BJ (cell line): ENCODE results near the gene SHMT2. TPM values are rescaled to one million over a fixed set of nuclear protein-coding genes. Genes with fewer than 3 reads are reported as not detected.

ENCODE experiments used
- CTCF ChIA-PET: fragments of 350-600 bp; formaldehyde crosslinking; extraction: SDS; loops from one replicate; lab custom pipeline; 2021; ENCODE audit warnings: antibody characterized with exemption, inconsistent platforms; lab: Yijun Ruan, JAX
- POLR2A ChIA-PET: fragments of 300-600 bp; sonication (Branson Sonifier 250); formaldehyde crosslinking; extraction: SDS; loops from one replicate; lab custom pipeline; 2021; ENCODE audit warnings: antibody characterized with exemption; lab: Charles Lee
- DNase-seq: peaks from one replicate; pipeline ENCODE4 v3.0.0-alpha.2; 2011; ENCODE audit warnings: low read depth
- H3K27me3 ChIP-seq: 2 replicates; pipeline ENCODE4 v1.6.0; 2011; ENCODE audit warnings: low read length; ENCODE audit not compliant: control insufficient read depth, insufficient read depth
- H3K36me3 ChIP-seq: 2 replicates; pipeline ENCODE4 v1.5.1; 2011; ENCODE audit warnings: low read length; ENCODE audit not compliant: control insufficient read depth, insufficient read depth
- H3K4me3 ChIP-seq: 2 replicates; pipeline ENCODE4 v1.5.1; 2011; ENCODE audit warnings: low read depth, mild to moderate bottlenecking, control low read depth, low read length
- polyA plus RNA-seq: library from polyadenylated mRNA; depleted of rRNA; stranded (reverse); fragments of >200 nt; gene quantifications from 2 replicates; pipeline ENCODE4 v1.2.3, GENCODE V29; 2011
- TF ChIP-seq, protein P1 (sequence below): IDR thresholded peaks from 2 replicates; pipeline ENCODE4 v1.5.1; 2011; ENCODE audit warnings: low read depth, mild to moderate bottlenecking, control low read depth, inconsistent platforms, low read length, moderate library complexity; ENCODE audit not compliant: insufficient read depth

SHMT2 gene
- polyA plus RNA-seq, 1 experiment, result 550 TPM

- Histone ChIP-seq H3K4me3 (no peak overlapping the region), H3K36me3 (peaks cover 94% of the 10 kb centered on the region), H3K27me3 (no peaks in the 10 kb centered on the region)
- TF ChIP-seq, protein P1, sequence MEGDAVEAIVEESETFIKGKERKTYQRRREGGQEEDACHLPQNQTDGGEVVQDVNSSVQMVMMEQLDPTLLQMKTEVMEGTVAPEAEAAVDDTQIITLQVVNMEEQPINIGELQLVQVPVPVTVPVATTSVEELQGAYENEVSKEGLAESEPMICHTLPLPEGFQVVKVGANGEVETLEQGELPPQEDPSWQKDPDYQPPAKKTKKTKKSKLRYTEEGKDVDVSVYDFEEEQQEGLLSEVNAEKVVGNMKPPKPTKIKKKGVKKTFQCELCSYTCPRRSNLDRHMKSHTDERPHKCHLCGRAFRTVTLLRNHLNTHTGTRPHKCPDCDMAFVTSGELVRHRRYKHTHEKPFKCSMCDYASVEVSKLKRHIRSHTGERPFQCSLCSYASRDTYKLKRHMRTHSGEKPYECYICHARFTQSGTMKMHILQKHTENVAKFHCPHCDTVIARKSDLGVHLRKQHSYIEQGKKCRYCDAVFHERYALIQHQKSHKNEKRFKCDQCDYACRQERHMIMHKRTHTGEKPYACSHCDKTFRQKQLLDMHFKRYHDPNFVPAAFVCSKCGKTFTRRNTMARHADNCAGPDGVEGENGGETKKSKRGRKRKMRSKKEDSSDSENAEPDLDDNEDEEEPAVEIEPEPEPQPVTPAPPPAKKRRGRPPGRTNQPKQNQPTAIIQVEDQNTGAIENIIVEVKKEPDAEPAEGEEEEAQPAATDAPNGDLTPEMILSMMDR, result no peak
- DNase-seq, result no peak
- ChIA-PET POLR2A (no interaction called here), CTCF (interaction anchor here (0.8 to 12.5 kb wide), 11 partner anchors 9 to 118 kb away, joined by 3 to 181 read pairs (median 6); partner anchors contain the start of gene LRP1)
Observed at GRCh38 chr12:57187222-57188089, 42.1 kb upstream of the SHMT2 start.

DNA sequence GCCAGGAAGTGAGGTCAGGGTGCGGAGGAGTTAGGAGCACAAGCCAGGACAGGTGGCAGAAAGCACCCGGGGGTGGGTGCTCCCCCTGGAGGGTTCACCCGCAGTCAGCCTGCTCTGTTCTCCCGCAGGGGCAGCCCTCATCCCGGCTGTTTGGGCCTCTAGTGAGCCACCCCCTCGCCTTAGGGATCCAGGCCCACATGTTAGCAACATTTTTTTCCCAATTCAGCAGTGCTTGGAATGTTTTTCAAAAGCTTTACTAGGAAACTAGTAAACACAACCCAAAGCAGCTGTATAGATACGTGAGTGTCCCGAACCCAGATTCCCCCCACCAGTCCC lies 41.5 kb upstream of the SHMT2 start:
- CTCF ChIA-PET, result interaction anchor here (0.8 to 12.5 kb wide), 8 partner anchors 9 to 76 kb away, joined by 3 to 181 read pairs (median 8); partner anchors contain the start of gene LRP1
- no peak overlapping the region for H3K4me3 ChIP-seq
- H3K36me3 ChIP-seq, result peaks cover 96% of the 10 kb centered on the region
- TF ChIP-seq, protein P1, result no peak
- H3K27me3 ChIP-seq, result no peaks in the 10 kb centered on the region
- DNase-seq, result no peak
- POLR2A ChIA-PET, result no interaction called here

- H3K4me3 ChIP-seq, result no peak overlapping the region
- DNase-seq, result no peak
- TF ChIP-seq, protein P1, result no peak
- H3K36me3 ChIP-seq, result peaks cover 96% of the 10 kb centered on the region
- H3K27me3 ChIP-seq, result no peaks in the 10 kb centered on the region
- POLR2A ChIA-PET, result no interaction called here
- CTCF ChIA-PET, result interaction anchor here (0.8 to 12.5 kb wide), 5 partner anchors 10 to 78 kb away, joined by 3 to 181 read pairs (median 6); partner anchors contain the start of gene LRP1
Observed at GRCh38 chr12:57190037-57190436, 39.5 kb upstream of the SHMT2 start.

DNA sequence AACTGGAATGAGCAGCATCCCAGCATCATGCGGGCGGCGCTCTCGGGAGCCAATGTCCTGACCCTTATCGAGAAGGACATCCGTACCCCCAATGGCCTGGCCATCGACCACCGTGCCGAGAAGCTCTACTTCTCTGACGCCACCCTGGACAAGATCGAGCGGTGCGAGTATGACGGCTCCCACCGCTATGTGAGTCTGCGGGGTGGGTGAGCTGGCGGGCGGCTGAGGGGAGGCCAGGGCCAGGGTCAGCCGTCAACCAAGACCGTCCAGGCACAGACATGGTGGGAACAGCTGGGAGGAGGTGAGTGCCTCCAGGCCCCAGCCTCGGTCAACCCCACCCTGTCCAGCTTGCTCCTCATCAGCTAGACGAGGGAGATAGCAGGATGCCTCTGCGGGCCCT lies 38.7 kb upstream of the SHMT2 start:
- POLR2A ChIA-PET, result interaction anchor here (0.5 kb wide), 1 partner anchor 41 kb away, joined by 9 read pairs; no protein-coding TSS in a partner anchor
- no peaks in the 10 kb centered on the region for H3K27me3 ChIP-seq
- H3K36me3 ChIP-seq, result peaks cover 96% of the 10 kb centered on the region
- no peak for DNase-seq
- CTCF ChIA-PET, result interaction anchor here (0.6 to 12.5 kb wide), 6 partner anchors 8 to 79 kb away, joined by 3 to 181 read pairs (median 4); partner anchors contain the start of gene LRP1
- no peak overlapping the region for H3K4me3 ChIP-seq
- TF ChIP-seq, protein P1, result no peak

DNA sequence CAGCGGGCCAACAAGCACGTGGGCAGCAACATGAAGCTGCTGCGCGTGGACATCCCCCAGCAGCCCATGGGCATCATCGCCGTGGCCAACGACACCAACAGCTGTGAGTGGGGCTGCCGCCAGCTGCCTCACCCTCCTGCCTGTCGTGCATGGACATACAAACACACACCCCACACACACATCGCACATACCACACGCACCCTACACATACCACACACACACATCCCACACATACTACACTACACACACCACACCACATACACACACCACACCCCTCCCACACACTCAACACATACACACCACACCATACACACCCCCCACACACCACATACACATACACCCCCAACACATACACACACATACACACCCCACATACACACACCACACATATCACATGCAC lies 38.1 kb upstream of the SHMT2 start:
- Histone ChIP-seq H3K27me3 (no peaks in the 10 kb centered on the region), H3K4me3 (no peak overlapping the region), H3K36me3 (peaks cover 95% of the 10 kb centered on the region)
- DNase-seq, result no peak
- TF ChIP-seq, protein P1, result no peak
- ChIA-PET POLR2A (no interaction called here), CTCF (interaction anchor here (0.6 to 12.5 kb wide), 5 partner anchors 8 to 79 kb away, joined by 3 to 181 read pairs (median 3); partner anchors contain the start of gene LRP1)
